K562 (cell line): ENCODE data around the gene TLCD1. TPM values are rescaled to one million over a fixed set of nuclear protein-coding genes. Genes with fewer than 3 reads are reported as not detected.

ENCODE experiments used
- ATAC-seq: fragments of 200-7000 bp; cut with Tn5 transposase; 3 replicates; pipeline ENCODE4 v1.9.1; 2020; ENCODE audit warnings: moderate library complexity
- BruUV-seq: library from RNA; stranded (reverse); fragments of 400-500 nt; replicated peaks from 2 replicates; lab custom pipeline; 2021; lab: Mats Ljungman, UMichigan
- CTCF ChIA-PET: fragments of 300-600 bp; formaldehyde crosslinking; extraction: SDS; loops from one replicate; lab custom pipeline; 2021; ENCODE audit warnings: low intra/inter-chr PET ratio; lab: Yijun Ruan, JAX
- POLR2A ChIA-PET: fragments of 300-600, 350-650 bp; sonication (Branson Sonifier 250); formaldehyde crosslinking; extraction: SDS; loops from one replicate; lab custom pipeline; 2021; ENCODE audit warnings: antibody characterized with exemption, inconsistent platforms; lab: Yijun Ruan, JAX
- DNase-seq, 4 experiments: peaks; one replicate each; pipeline versions ENCODE4 v3.0.0 to v3.0.0-alpha.2; 2011 to 2018; ENCODE audit warnings: low spot score in 3 of 4, mixed read lengths in 3 of 4; ENCODE audit errors: extremely low read depth in 1 of 4
- FAIRE-seq: peaks from 2 replicates; lab custom pipeline; 2011; peaks lifted over from hg19 to GRCh38; lab: Jason Lieb, UNC
- H2AFZ ChIP-seq: 2 replicates; pipeline ENCODE4 v1.6.0; 2011; ENCODE audit warnings: low read depth, low read length, control low read depth, inconsistent platforms
- H3K27ac ChIP-seq: fragments of 200-600 bp; 3 replicates; pipeline ENCODE4 v1.8.0; 2011; ENCODE audit warnings: low read depth, mild to moderate bottlenecking, control low read depth, inconsistent platforms, low read length, moderate library complexity, mixed read lengths; ENCODE audit errors: extremely low read depth
- H3K27me3 ChIP-seq, 2 experiments: fragments of 300-600 bp in 1 of 2; 2 replicates in 1 of 2; 3 replicates in 1 of 2; pipeline versions ENCODE4 v1.6.0 to v1.8.0; 2011; ENCODE audit warnings: inconsistent platforms in 2 of 2, low read length in 2 of 2, mild to moderate bottlenecking in 1 of 2, mixed read lengths in 1 of 2, moderate library complexity in 1 of 2; ENCODE audit not compliant: control insufficient read depth in 2 of 2, insufficient read depth in 2 of 2
- H3K36me3 ChIP-seq: fragments of 300-600 bp; 3 replicates; pipeline ENCODE4 v1.8.0; 2011; ENCODE audit warnings: mild to moderate bottlenecking, low read length, inconsistent platforms; ENCODE audit not compliant: control insufficient read depth, insufficient read depth
- H3K4me1 ChIP-seq, 2 experiments: fragments of 200-600 bp in 1 of 2; replicated peaks in 1 of 2; 2 replicates in 1 of 2; 3 replicates in 1 of 2; pipeline versions ENCODE4 v1.5.1 to v1.8.0; 2011; ENCODE audit warnings: inconsistent platforms in 2 of 2, low read length in 2 of 2, mild to moderate bottlenecking in 1 of 2, mixed read lengths in 1 of 2, moderate library complexity in 1 of 2; ENCODE audit not compliant: control insufficient read depth in 2 of 2, insufficient read depth in 2 of 2
- H3K4me2 ChIP-seq: 2 replicates; pipeline ENCODE4 v1.6.1; 2011; ENCODE audit warnings: low read length, control low read depth, inconsistent platforms, mixed read lengths; ENCODE audit not compliant: insufficient read depth
- H3K4me3 ChIP-seq: fragments of 200-600 bp; sonication (generic), shearing (Covaris generic); 2 replicates; pipeline ENCODE4 v1.5.1; 2016; ENCODE audit warnings: control low read depth, inconsistent platforms
- H3K79me2 ChIP-seq: fragments of 200-600 bp; 3 replicates; pipeline ENCODE4 v1.8.0; 2011; ENCODE audit warnings: low read length, inconsistent platforms; ENCODE audit not compliant: control insufficient read depth, insufficient read depth
- H3K9ac ChIP-seq, 2 experiments: 2 replicates each; pipeline versions ENCODE4 v1.6.0 to v1.6.1; 2011; ENCODE audit warnings: low read depth in 2 of 2, low read length in 2 of 2, control low read depth in 1 of 2, inconsistent platforms in 1 of 2, mild to moderate bottlenecking in 1 of 2, mixed read lengths in 1 of 2; ENCODE audit not compliant: insufficient read depth in 1 of 2
- H3K9me1 ChIP-seq: one replicate; pipeline ENCODE4 v1.6.0; 2011; ENCODE audit warnings: inconsistent platforms, mild to moderate bottlenecking, low read length, moderate library complexity; ENCODE audit not compliant: control insufficient read depth, insufficient read depth
- H3K9me3 ChIP-seq: replicated peaks from 2 replicates; pipeline ENCODE4 v1.5.1; 2011; ENCODE audit warnings: low read depth, low read length, inconsistent platforms; ENCODE audit not compliant: control insufficient read depth, insufficient read depth
- H4K20me1 ChIP-seq: replicated peaks from 2 replicates; pipeline ENCODE4 v1.6.1; 2011; ENCODE audit warnings: low read length, inconsistent platforms, mixed read lengths; ENCODE audit not compliant: control insufficient read depth, insufficient read depth
- C11orf30 ChIP-seq: fragments of 450-650 bp; IDR thresholded peaks from 2 replicates; pipeline ENCODE4 v1.6.1; 2016; ENCODE audit warnings: low read depth, mild to moderate bottlenecking
- HDAC1 ChIP-seq, 2 experiments: fragments of 450-650 bp; IDR thresholded peaks; 2 replicates each; pipeline ENCODE4 v1.6.1; 2016 to 2017; ENCODE audit warnings: inconsistent platforms in 1 of 2, mild to moderate bottlenecking in 1 of 2, moderate library complexity in 1 of 2
- MED1 ChIP-seq: sonication (generic); formaldehyde crosslinking; IDR thresholded peaks from 2 replicates; pipeline ENCODE4 v1.8.1; 2023; ENCODE audit warnings: missing genetic modification reagents, borderline replicate concordance
- POLR2G ChIP-seq: fragments of 200-400 bp; formaldehyde crosslinking; IDR thresholded peaks from 2 replicates; pipeline ENCODE4 v1.6.1; 2017; ENCODE audit warnings: low read depth, mild to moderate bottlenecking, antibody characterized with exemption, low read length, moderate library complexity
- ZNF12 ChIP-seq: sonication (generic); formaldehyde crosslinking; IDR thresholded peaks from 2 replicates; pipeline ENCODE4 v1.4.0; 2020; ENCODE audit warnings: mild to moderate bottlenecking, missing genetic modification reagents
- ZNF436 ChIP-seq: fragments of 250-450, 450-650 bp; sonication (Bioruptor Pico); formaldehyde crosslinking; IDR thresholded peaks from 2 replicates; pipeline ENCODE4 v1.7.0; 2020; ENCODE audit warnings: mild to moderate bottlenecking
- WGBS: fragments of 100-300 bp; shearing (Covaris generic); methylation state at CpG from one replicate; pipeline ENCODE4 v1.1.6; 2016; ENCODE audit warnings: low coverage, mixed read lengths; ENCODE audit not compliant: insufficient coverage; ENCODE audit errors: missing lambda C conversion rate; 5-methylcytosine and 5-hydroxymethylcytosine counted together
- in situ Hi-C: fragments of 300-500 bp; cut with MboI; formaldehyde crosslinking; loops from 4 replicates; pipeline ENCODE4 v1.15.0; 2018; ENCODE audit warnings: inconsistent platforms, mixed read lengths
- intact Hi-C: fragments of 100-400 bp; cut with micrococcal nuclease; formaldehyde crosslinking; loops from 2 replicates; pipeline ENCODE4 v1.14.2; 2022
- polyA plus RNA-seq, 8 experiments: library from polyadenylated mRNA; depleted of rRNA in 4 of 8; stranded (reverse) in 5 of 8; unstranded in 3 of 8; fragments of >200 nt; fragmentation: Nextera tagmentation in 2 of 8; fragmentation: Illumina TruSeq in 1 of 8; extraction: Ambion mirVana in 2 of 8; extraction: Trizol in 1 of 8; gene quantifications; 2 replicates each; pipeline versions ENCODE4 v1.2.1 to v1.2.3, GENCODE V29; 2011 to 2014; ENCODE audit warnings: inconsistent platforms in 1 of 8, missing spikeins in 1 of 8
- total RNA-seq, 7 experiments: library from RNA; depleted of rRNA in 6 of 7; stranded (reverse); fragments of >200 nt in 6 of 7; fragmentation: Illumina TruSeq in 2 of 7; extraction: Trizol in 2 of 7; gene quantifications; 2 replicates each; pipeline versions ENCODE4 v1.2.1 to v1.2.3, GENCODE V29; 2011 to 2021; ENCODE audit warnings: low replicate concordance in 1 of 7
- TF ChIP-seq, protein P1 (sequence below): fragments of 250-450 bp; sonication (Bioruptor Pico); IDR thresholded peaks from 2 replicates; pipeline ENCODE4 v1.9.0; 2021; ENCODE audit warnings: mild to moderate bottlenecking
- TF ChIP-seq, protein P2 (sequence below): fragments of 250-450 bp; sonication (Bioruptor Pico); IDR thresholded peaks from 2 replicates; pipeline ENCODE4 v1.8.0; 2022; ENCODE audit warnings: inconsistent platforms
- TF ChIP-seq, protein P3 (sequence below): sonication (generic); formaldehyde crosslinking; IDR thresholded peaks from 2 replicates; pipeline ENCODE4 v1.8.1; 2022; ENCODE audit warnings: missing genetic modification reagents
- TF ChIP-seq, protein P4 (sequence below): fragments of 200-800 bp; sonication (Bioruptor generic); IDR thresholded peaks from 2 replicates; pipeline ENCODE4 v1.6.1; 2016; ENCODE audit warnings: missing genetic modification characterization, missing compliant biosample characterization
- TF ChIP-seq, protein P5 (sequence below): fragments of 250-450 bp; sonication (Bioruptor Pico); IDR thresholded peaks from 2 replicates; pipeline ENCODE4 v1.6.1; 2021; ENCODE audit warnings: mild to moderate bottlenecking

Gene TLCD1
- total and polyA plus RNA-seq, 9 of the 15 experiments (the other 6 are each of a cell fraction or from before 2014, with no cell fraction given): 6.8 to 37.7 (median 21.7) TPM

DNA sequence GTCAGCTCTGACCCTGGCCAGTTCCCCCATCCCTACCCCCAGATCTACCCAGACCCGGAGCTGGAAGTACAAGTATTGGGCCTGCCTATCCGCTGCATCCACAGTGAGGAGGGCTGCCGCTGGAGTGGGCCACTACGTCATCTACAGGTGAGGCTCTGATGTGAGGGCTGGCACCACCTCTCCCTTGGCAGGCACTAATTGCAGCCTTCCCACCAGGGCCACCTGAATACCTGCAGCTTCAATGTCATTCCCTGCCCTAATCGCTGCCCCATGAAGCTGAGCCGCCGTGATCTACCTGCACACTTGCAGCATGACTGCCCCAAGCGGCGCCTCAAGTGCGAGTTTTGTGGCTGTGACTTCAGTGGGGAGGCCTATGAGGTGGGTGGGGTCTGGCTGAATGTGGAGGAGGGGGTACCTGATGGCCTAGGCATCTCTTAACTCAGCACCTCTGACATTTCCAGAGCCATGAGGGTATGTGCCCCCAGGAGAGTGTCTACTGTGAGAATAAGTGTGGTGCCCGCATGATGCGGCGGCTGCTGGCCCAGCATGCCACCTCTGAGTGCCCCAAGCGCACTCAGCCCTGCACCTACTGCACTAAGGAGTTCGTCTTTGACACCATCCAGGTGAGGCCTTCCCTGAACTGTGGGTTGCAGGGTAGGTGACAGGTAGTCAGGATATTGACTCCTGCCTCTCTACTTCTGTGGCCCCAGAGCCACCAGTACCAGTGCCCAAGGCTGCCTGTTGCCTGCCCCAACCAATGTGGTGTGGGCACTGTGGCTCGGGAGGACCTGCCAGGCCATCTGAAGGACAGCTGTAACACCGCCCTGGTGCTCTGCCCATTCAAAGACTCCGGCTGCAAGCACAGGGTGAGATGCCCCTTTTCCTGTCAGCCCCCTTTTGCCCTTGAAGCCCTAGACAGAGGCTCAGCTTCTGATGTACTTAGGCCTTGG is 22.0 kb upstream of the TLCD1 start:
- H3K27me3 ChIP-seq: no peaks in the 10 kb centered on the region
- FAIRE-seq (no peak), ATAC-seq (no peak), DNase-seq (no peak)
- intact Hi-C loops (no loop called here), in situ Hi-C loops (no loop called here)
- peak overlapping the region in 1 of 2 experiments; percentile 31; a peak in 1 of 4 replicates for H3K9ac ChIP-seq
- ChIA-PET POLR2A (interaction anchor here (0.6 to 17.4 kb wide), 10 partner anchors 13 to 198 kb away, joined by 3 to 367 read pairs (median 4); partner anchors contain the start of genes NEK8, RPL23A and TLCD1), CTCF (interaction anchor here (6.8 kb wide), 1 partner anchor 21 kb away, joined by 117 read pairs; the partner anchor contains the start of genes NEK8 and TLCD1)
- WGBS: 94% methylated on average over 18 of the region's 18 CpGs
- peaks cover 67% of the 10 kb centered on the region for H3K79me2 ChIP-seq
- H3K4me2 ChIP-seq: no peak overlapping the region
- no peak overlapping the region for H2AFZ ChIP-seq
- H3K36me3 ChIP-seq: peaks cover 75% of the 10 kb centered on the region
- H3K4me3 ChIP-seq: no peak overlapping the region
- H3K9me1 ChIP-seq: no peaks in the 10 kb centered on the region
- no peaks in the 10 kb centered on the region for H3K9me3 ChIP-seq
- no peak overlapping the region for H3K27ac ChIP-seq
- peaks cover 22 to 56% of the 10 kb centered on the region in 2 experiments for H3K4me1 ChIP-seq
- H4K20me1 ChIP-seq: peaks cover 27% of the 10 kb centered on the region
- BruUV-seq: no TSS peak
- TF ChIP-seq, protein P1, sequence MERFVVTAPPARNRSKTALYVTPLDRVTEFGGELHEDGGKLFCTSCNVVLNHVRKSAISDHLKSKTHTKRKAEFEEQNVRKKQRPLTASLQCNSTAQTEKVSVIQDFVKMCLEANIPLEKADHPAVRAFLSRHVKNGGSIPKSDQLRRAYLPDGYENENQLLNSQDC (CRISPR knock-in tag): no peak
- TF ChIP-seq, protein P2, sequence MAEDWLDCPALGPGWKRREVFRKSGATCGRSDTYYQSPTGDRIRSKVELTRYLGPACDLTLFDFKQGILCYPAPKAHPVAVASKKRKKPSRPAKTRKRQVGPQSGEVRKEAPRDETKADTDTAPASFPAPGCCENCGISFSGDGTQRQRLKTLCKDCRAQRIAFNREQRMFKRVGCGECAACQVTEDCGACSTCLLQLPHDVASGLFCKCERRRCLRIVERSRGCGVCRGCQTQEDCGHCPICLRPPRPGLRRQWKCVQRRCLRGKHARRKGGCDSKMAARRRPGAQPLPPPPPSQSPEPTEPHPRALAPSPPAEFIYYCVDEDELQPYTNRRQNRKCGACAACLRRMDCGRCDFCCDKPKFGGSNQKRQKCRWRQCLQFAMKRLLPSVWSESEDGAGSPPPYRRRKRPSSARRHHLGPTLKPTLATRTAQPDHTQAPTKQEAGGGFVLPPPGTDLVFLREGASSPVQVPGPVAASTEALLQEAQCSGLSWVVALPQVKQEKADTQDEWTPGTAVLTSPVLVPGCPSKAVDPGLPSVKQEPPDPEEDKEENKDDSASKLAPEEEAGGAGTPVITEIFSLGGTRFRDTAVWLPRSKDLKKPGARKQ (CRISPR knock-in tag): no peak
- TF ChIP-seq, protein P3, sequence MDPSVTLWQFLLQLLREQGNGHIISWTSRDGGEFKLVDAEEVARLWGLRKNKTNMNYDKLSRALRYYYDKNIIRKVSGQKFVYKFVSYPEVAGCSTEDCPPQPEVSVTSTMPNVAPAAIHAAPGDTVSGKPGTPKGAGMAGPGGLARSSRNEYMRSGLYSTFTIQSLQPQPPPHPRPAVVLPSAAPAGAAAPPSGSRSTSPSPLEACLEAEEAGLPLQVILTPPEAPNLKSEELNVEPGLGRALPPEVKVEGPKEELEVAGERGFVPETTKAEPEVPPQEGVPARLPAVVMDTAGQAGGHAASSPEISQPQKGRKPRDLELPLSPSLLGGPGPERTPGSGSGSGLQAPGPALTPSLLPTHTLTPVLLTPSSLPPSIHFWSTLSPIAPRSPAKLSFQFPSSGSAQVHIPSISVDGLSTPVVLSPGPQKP (CRISPR knock-in tag): no peak
- no peak for TF ChIP-seq ZNF436 (CRISPR knock-in tag)
- TF ChIP-seq, protein P4, sequence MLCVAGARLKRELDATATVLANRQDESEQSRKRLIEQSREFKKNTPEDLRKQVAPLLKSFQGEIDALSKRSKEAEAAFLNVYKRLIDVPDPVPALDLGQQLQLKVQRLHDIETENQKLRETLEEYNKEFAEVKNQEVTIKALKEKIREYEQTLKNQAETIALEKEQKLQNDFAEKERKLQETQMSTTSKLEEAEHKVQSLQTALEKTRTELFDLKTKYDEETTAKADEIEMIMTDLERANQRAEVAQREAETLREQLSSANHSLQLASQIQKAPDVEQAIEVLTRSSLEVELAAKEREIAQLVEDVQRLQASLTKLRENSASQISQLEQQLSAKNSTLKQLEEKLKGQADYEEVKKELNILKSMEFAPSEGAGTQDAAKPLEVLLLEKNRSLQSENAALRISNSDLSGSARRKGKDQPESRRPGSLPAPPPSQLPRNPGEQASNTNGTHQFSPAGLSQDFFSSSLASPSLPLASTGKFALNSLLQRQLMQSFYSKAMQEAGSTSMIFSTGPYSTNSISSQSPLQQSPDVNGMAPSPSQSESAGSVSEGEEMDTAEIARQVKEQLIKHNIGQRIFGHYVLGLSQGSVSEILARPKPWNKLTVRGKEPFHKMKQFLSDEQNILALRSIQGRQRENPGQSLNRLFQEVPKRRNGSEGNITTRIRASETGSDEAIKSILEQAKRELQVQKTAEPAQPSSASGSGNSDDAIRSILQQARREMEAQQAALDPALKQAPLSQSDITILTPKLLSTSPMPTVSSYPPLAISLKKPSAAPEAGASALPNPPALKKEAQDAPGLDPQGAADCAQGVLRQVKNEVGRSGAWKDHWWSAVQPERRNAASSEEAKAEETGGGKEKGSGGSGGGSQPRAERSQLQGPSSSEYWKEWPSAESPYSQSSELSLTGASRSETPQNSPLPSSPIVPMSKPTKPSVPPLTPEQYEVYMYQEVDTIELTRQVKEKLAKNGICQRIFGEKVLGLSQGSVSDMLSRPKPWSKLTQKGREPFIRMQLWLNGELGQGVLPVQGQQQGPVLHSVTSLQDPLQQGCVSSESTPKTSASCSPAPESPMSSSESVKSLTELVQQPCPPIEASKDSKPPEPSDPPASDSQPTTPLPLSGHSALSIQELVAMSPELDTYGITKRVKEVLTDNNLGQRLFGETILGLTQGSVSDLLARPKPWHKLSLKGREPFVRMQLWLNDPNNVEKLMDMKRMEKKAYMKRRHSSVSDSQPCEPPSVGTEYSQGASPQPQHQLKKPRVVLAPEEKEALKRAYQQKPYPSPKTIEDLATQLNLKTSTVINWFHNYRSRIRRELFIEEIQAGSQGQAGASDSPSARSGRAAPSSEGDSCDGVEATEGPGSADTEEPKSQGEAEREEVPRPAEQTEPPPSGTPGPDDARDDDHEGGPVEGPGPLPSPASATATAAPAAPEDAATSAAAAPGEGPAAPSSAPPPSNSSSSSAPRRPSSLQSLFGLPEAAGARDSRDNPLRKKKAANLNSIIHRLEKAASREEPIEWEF: no peak
- TF ChIP-seq C11orf30: no peak
- TF ChIP-seq, protein P5, sequence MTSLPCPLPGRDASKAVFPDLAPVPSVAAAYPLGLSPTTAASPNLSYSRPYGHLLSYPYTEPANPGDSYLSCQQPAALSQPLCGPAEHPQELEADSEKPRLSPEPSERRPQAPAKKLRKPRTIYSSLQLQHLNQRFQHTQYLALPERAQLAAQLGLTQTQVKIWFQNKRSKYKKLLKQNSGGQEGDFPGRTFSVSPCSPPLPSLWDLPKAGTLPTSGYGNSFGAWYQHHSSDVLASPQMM (CRISPR knock-in tag): no peak
- no peak for TF ChIP-seq ZNF12 (CRISPR knock-in tag)
- no peak for TF ChIP-seq MED1
- TF ChIP-seq HDAC1 (IDR thresholded peaks at IDR 0.05): no peak
- TF ChIP-seq POLR2G: peak; percentile 60
